ENCODE data around the gene ABCC8. TPM values are rescaled to one million over a fixed set of nuclear protein-coding genes. Genes with fewer than 3 reads are reported as not detected.

Gene ABCC8
- total and polyA plus RNA-seq, 10 of the 15 experiments (the other 5 are each of a cell fraction or from before 2014, with no cell fraction given), result not detected

- intact Hi-C loops (cut with micrococcal nuclease; ENCODE audit: unreplicated experiment) (no loop called here), in situ Hi-C loops (cut with MboI) (no loop called here)
- DNase-seq (ENCODE audit: low read depth, low spot score) (no peak), FAIRE-seq (no peak), ATAC-seq (no peak)
- RAD21 ChIA-PET (ENCODE audit: unreplicated experiment), result interaction anchor here (0.9 kb wide), 1 partner anchor 14 kb away, joined by 3 read pairs; no protein-coding TSS in a partner anchor
- 49% methylated on average over 11 of the region's 11 CpGs for WGBS (ENCODE audit: insufficient coverage, insufficient replicate concordance, low lambda C conversion rate, missing lambda C conversion rate)
- no TSS peak for BruUV-seq (replicated peaks)
- no peak overlapping the region for H3K9ac ChIP-seq (ENCODE audit: control insufficient read depth, insufficient read depth, low read length)
- H3K9me3 ChIP-seq (replicated peaks; ENCODE audit: control insufficient read depth, insufficient read depth, low read length), result no peaks in the 10 kb centered on the region
- POLR2A ChIA-PET, result no interaction called here
- H4K20me1 ChIP-seq (ENCODE audit: control insufficient read depth, insufficient read depth), result no peaks in the 10 kb centered on the region
- H3K4me3 ChIP-seq, result no peak overlapping the region
- H2AFZ ChIP-seq (ENCODE audit: control insufficient read depth, low read depth, low read length), result no peak overlapping the region
- H3K4me2 ChIP-seq (ENCODE audit: control insufficient read depth, insufficient read depth), result no peak overlapping the region
- no peaks in the 10 kb centered on the region for H3K4me1 ChIP-seq (ENCODE audit: control insufficient read depth, insufficient read depth, low read length)
- TF ChIP-seq PAX8 (IDR thresholded peaks at IDR 0.05) (no peak), FOXM1 (IDR thresholded peaks at IDR 0.05; ENCODE audit: low read depth, low read length) (no peak), ZZZ3 (IDR thresholded peaks at IDR 0.05; ENCODE audit: control insufficient read depth, insufficient read length, low read depth) (no peak), RAD51 (IDR thresholded peaks at IDR 0.05) (no peak), MLLT1 (IDR thresholded peaks at IDR 0.05) (no peak), ATF7 (IDR thresholded peaks at IDR 0.05; ENCODE audit: low read depth) (no peak), SKIL (IDR thresholded peaks at IDR 0.05; ENCODE audit: low read depth, poor library complexity, severe bottlenecking) (no peak), RELB (IDR thresholded peaks at IDR 0.05; ENCODE audit: low read depth) (no peak), CEBPZ (IDR thresholded peaks at IDR 0.05; ENCODE audit: low read depth, low read length) (no peak)
- H3K27me3 ChIP-seq (replicated peaks in 1 of 2; ENCODE audit: control insufficient read depth in 2 of 2, insufficient read depth in 2 of 2, low read length in 1 of 2), result peaks cover 0 to 2% of the 10 kb centered on the region in 2 experiments; a peak in 2 of 4 replicates
- H3K79me2 ChIP-seq (ENCODE audit: control insufficient read depth, insufficient read depth, low read length), result no peaks in the 10 kb centered on the region
- CTCF ChIA-PET, result interaction anchor here (4.0 kb wide), 1 partner anchor 137 kb away, joined by 14 read pairs; no protein-coding TSS in a partner anchor
- SMC1A ChIA-PET (ENCODE audit: uncharacterized antibody, unreplicated experiment), result interaction anchor here (0.9 kb wide), 1 partner anchor 210 kb away, joined by 3 read pairs; no protein-coding TSS in a partner anchor
- H3K36me3 ChIP-seq (ENCODE audit: control insufficient read depth in 2 of 2, insufficient read depth in 2 of 2, low read length in 1 of 2), result no peaks in the 10 kb centered on the region
- no peak overlapping the region for H3K27ac ChIP-seq (ENCODE audit: control insufficient read depth, insufficient read depth)
Observed at GRCh38 chr11:17521106-17521900, 44.7 kb upstream of the ABCC8 start.
